Thyroid gland (tissue), 4 donors: ENCODE results near the gene PCDHGA2. TPM values are rescaled to one million over a fixed set of nuclear protein-coding genes. Genes with fewer than 3 reads are reported as not detected.

Experiments used
- DNase-seq, 2 donors: peaks; one replicate each; pipeline ENCODE4 v3.0.0-alpha.2; 2019
- H3K27ac ChIP-seq, 3 donors: fragments of 200-600 bp; sonication (generic); 1 replicate in 2 of 3; 2 replicates in 1 of 3; pipeline ENCODE4 v1.5.1; 2016 to 2019; ENCODE audit warnings: mild to moderate bottlenecking in 1 of 3, moderate library complexity in 1 of 3
- H3K27me3 ChIP-seq: fragments of 200-600 bp; sonication (generic); one replicate; pipeline ENCODE4 v1.5.1; 2019
- H3K36me3 ChIP-seq, 2 donors: fragments of 200-600 bp; sonication (generic); one replicate each; pipeline ENCODE4 v1.5.1; 2016 to 2019
- H3K4me1 ChIP-seq, 2 donors: fragments of 200-600 bp; sonication (generic); one replicate each; pipeline ENCODE4 v1.5.1; 2017 to 2019
- H3K4me3 ChIP-seq, 3 donors: fragments of 200-600 bp; sonication (generic); replicated peaks in 1 of 3; 1 replicate in 2 of 3; 2 replicates in 1 of 3; pipeline ENCODE4 v1.5.1; 2016; ENCODE audit warnings: mild to moderate bottlenecking in 1 of 3
- H3K9me3 ChIP-seq: fragments of 200-600 bp; sonication (generic); one replicate; pipeline ENCODE4 v1.5.1; 2017
- CTCF ChIP-seq, 6 experiments: fragments of 200-600 bp in 3 of 6; fragments of 450-650 bp in 3 of 6; sonication (generic) in 3 of 6; IDR thresholded peaks; one replicate each; pipeline ENCODE4 v1.5.1; 2016 to 2019; ENCODE audit warnings: antibody characterized with exemption in 6 of 6, mild to moderate bottlenecking in 2 of 6, inconsistent platforms in 1 of 6, moderate library complexity in 1 of 6
- POLR2A ChIP-seq, 2 donors: fragments of 450-650 bp; IDR thresholded peaks; one replicate each; pipeline ENCODE4 v1.6.1; 2017; ENCODE audit warnings: antibody characterized with exemption in 2 of 2, mild to moderate bottlenecking in 2 of 2, moderate library complexity in 1 of 2
- WGBS, 2 donors: methylation state at CpG; one replicate each; pipeline ENCODE4 v1.1.5; 2017; 5-methylcytosine and 5-hydroxymethylcytosine counted together
- intact Hi-C: fragments of 100-400 bp; cut with DNase I; formaldehyde crosslinking; loops from one replicate; pipeline ENCODE4 v1.15.1; 2023
- total RNA-seq, 4 donors: library from RNA; depleted of rRNA; stranded (reverse); fragments of >200 nt; gene quantifications; one replicate each; pipeline ENCODE4 v1.2.3, GENCODE V29; 2016

The PCDHGA2 gene
- total RNA-seq, 4 donors from 2014 or later, result 4.3 to 6.4 (median 5.6) TPM

GRCh38 chr5:141366016-141366896 lies 27.7 kb downstream of the PCDHGA2 start:
- no peak for DNase-seq
- H3K36me3 ChIP-seq, result no peaks in the 10 kb centered on the region
- no peak overlapping the region for H3K27ac ChIP-seq
- WGBS, 2 donors, result 30 to 38% methylated on average over 27 to 29 of the region's 46 CpGs
- TF ChIP-seq POLR2A (IDR thresholded peaks at IDR 0.05) (no peak), CTCF (IDR thresholded peaks at IDR 0.05) (no peak)
- no peak overlapping the region for H3K4me3 ChIP-seq
- H3K27me3 ChIP-seq, result no peaks in the 10 kb centered on the region
- intact Hi-C loops, result no loop called here
- peaks cover 4% of the 10 kb centered on the region for H3K9me3 ChIP-seq
- H3K4me1 ChIP-seq, result no peaks in the 10 kb centered on the region

DNA sequence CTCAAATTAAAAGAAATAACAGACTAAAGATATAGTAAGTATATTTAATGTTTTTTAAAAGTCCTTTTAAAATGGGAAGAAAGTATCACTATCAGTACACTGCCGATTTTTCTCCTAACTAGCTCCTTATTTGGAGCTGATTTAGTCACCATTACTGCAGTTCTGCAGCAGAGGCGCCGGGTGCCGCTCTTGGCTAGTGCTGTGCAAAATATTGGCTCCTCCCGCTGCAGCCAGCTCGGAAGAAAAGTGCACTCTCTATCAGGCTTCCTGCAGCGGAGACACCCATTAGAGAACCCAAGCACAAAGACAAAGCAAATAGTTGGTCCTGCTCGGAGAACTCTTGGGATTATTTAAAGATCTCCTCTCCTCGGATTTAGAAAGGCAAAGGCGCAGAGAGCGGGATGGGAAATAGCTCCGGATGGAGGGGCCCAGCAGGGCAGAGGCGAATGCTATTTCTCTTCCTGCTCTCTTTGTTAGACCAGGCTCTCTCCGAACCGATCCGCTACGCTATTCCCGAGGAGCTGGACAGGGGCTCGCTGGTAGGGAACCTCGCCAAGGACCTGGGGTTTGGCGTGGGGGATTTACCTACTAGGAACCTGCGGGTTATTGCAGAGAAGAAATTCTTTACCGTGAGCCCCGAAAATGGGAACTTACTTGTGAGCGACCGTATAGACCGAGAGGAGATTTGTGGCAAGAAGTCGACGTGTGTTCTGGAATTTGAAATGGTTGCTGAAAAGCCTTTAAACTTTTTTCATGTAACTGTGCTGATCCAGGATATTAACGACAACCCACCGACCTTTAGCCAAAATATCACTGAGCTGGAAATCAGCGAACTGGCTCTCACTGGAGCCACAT lies 31.7 kb downstream of the PCDHGA2 start, which contains the start of gene PCDHGB3:
TSS of gene PCDHGB3 (plus strand) at position 249 of the 855 bp plus-strand sequence. CDS start at position 402, 153 bp downstream.
- TF ChIP-seq POLR2A (IDR thresholded peaks at IDR 0.05) (no peak), CTCF (IDR thresholded peaks at IDR 0.05) (peak in 3 of 6 experiments; percentile 31 to 46 (median 36))
- Histone ChIP-seq H3K27me3 (no peaks in the 10 kb centered on the region), H3K27ac (no peak within 1 kb of the TSS), H3K4me1 (no peaks in the 10 kb centered on the region), H3K9me3 (no peaks in the 10 kb centered on the region), H3K36me3 (no peaks in the 10 kb centered on the region), H3K4me3 (no peak within 1 kb of the TSS)
- DNase-seq, result peak; percentile 50 to 56
- 13 to 18% methylated on average over 32 of the region's 32 CpGs for WGBS, 2 donors
- intact Hi-C loops, result no loop called here

DNA sequence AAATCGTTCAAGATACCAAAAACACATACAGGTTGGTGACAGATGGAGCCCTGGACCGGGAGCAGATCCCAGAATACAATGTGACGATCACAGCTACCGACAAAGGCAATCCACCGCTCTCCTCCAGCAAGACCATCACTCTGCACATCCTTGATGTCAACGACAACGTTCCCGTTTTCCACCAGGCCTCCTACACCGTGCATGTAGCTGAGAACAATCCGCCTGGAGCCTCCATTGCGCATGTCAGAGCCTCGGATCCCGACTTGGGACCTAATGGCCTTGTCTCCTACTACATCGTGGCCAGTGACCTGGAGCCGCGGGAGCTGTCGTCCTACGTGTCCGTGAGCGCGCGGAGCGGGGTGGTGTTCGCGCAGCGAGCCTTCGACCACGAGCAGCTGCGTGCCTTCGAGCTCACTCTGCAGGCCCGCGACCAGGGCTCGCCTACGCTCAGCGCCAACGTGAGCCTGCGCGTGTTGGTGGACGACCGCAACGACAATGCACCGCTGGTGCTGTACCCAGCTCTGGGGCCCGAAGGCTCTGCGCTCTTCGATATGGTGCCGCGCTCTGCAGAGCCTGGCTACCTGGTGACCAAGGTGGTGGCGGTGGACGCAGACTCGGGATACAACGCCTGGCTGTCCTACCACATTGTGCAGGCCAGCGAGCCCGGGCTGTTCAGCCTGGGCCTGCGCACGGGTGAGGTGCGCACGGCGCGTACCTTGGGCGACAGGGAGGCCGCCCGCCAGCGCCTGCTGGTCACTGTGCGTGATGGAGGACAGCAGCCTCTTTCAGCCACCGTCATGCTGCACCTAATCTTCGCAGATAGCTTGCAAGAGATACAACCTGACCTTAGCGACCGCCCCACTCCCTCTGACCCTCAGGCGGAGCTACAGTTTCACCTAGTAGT lies 33.3 kb downstream of the PCDHGA2 start:
- 26 to 49% methylated on average over 19 to 45 of the region's 69 CpGs for WGBS, 2 donors
- H3K4me1 ChIP-seq, result no peaks in the 10 kb centered on the region
- no peak for TF ChIP-seq CTCF (IDR thresholded peaks at IDR 0.05)
- no peak for TF ChIP-seq POLR2A (IDR thresholded peaks at IDR 0.05)
- no peak overlapping the region for H3K27ac ChIP-seq
- no peaks in the 10 kb centered on the region for H3K36me3 ChIP-seq
- no peak overlapping the region for H3K4me3 ChIP-seq
- no peaks in the 10 kb centered on the region for H3K27me3 ChIP-seq
- no peaks in the 10 kb centered on the region for H3K9me3 ChIP-seq
- intact Hi-C loops, result no loop called here
- no peak for DNase-seq

DNA sequence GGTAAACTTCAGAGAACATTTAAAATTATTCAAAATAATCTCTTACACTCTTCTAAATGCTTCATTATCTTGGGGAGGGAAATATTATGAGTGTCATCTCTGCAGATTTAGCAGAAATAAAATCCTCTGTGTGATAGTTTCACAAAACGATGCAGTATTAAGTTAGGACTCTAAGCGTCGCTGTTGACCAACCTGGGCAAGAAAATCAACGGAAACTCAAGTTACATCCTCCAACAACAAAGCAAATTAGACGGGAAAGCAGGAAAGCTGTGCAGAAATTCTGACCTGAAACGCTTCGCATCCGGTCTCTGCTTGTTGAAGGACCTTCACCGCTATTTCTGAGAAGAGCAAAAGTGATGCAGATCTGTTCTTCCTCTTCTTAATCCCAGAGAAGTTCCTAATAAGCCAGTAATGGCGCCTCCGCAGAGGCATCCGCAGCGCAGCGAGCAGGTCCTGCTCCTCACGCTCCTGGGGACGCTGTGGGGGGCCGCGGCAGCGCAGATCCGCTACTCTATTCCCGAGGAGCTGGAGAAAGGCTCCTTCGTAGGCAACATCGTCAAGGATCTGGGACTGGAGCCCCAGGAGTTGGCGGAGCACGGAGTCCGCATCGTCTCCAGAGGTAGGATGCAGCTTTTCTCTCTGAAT lies 35.2 kb downstream of the PCDHGA2 start, which contains the start of gene PCDHGA6:
TSS of gene PCDHGA6 (plus strand) at position 219 of the 645 bp plus-strand sequence. CDS start at position 412, 193 bp downstream.
- DNase-seq, result no peak
- no peaks in the 10 kb centered on the region for H3K9me3 ChIP-seq
- TF ChIP-seq CTCF (IDR thresholded peaks at IDR 0.05) (peak in 5 of 6 experiments; percentile 10 to 39 (median 15)), POLR2A (IDR thresholded peaks at IDR 0.05) (no peak)
- no peak within 1 kb of the TSS for H3K27ac ChIP-seq
- WGBS, 2 donors, result 12 to 13% methylated on average over 12 to 27 of the region's 27 CpGs
- intact Hi-C loops, result no loop called here
- H3K4me3 ChIP-seq, result no peak within 1 kb of the TSS
- no peaks in the 10 kb centered on the region for H3K4me1 ChIP-seq
- H3K27me3 ChIP-seq, result no peaks in the 10 kb centered on the region
- no peaks in the 10 kb centered on the region for H3K36me3 ChIP-seq
